ENCODE data around the gene AKAP13.

GRCh38 chr15:85397151-85397550 lies 16.7 kb downstream of the AKAP13 start:
- TF ChIP-seq CBX2 (IDR thresholded peaks at IDR 0.05; ENCODE audit: low read depth, low read length) (no peak), CBX2 (CRISPR knock-in tag; IDR thresholded peaks at IDR 0.05; ENCODE audit: low read depth) (no peak), ONECUT2 (CRISPR knock-in tag; IDR thresholded peaks at IDR 0.05) (no peak), CBX5 (CRISPR knock-in tag; IDR thresholded peaks at IDR 0.05; ENCODE audit: borderline replicate concordance) (no peak), ZBTB25 (CRISPR knock-in tag; IDR thresholded peaks at IDR 0.05) (no peak), SMC3 (IDR thresholded peaks at IDR 0.05; ENCODE audit: low read length) (no peak), BCL6 (CRISPR knock-in tag; IDR thresholded peaks at IDR 0.05) (no peak), CTCF (CRISPR knock-in tag; IDR thresholded peaks at IDR 0.05) (no peak), PHF8 (CRISPR knock-in tag; IDR thresholded peaks at IDR 0.05) (no peak)
